ENCODE results near the gene FAM228B. TPM values are rescaled to one million over a fixed set of nuclear protein-coding genes. Genes with fewer than 3 reads are reported as not detected.
A peak's percentile ranks its signal among the peaks of the same experiment; 100 is the strongest.

The FAM228B gene
- total RNA-seq, 1 donor from 2014 or later = 21.3 TPM

DNA sequence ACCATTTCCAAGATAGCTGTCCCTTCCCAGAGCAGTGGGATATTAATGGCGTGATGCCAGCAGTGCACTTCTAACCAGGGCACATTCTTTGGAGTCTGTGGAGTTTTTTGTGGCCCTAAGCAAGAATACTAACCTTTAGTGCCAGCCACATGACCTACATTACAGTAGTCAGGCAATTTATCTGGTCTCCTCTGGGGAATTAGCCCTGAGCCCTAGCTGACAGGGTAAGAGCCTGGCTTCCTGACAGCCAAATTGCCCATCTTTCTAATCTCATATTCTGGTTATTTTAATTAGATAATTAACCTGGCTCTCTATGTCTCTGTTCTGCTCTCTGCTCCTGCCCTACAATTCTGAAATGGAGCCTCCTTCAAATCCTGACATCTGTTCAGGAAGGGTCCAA is 5.4 kb upstream of the FAM228B start:
- Mint-ChIP-seq H3K27me3 (ENCODE audit: low read depth) (no peaks in the 10 kb centered on the region), H3K4me1 (peaks cover 17% of the 10 kb centered on the region), H3K9me3 (no peaks in the 10 kb centered on the region), H3K4me3 (no peak overlapping the region), H3K27ac (ENCODE audit: unreplicated experiment) (no peak overlapping the region), H3K36me3 (ENCODE audit: low read depth) (peaks cover 3% of the 10 kb centered on the region)
- DNase-seq (ENCODE audit: low read depth, low spot score) = no peak
- no peak for TF ChIP-seq CTCF (conservative IDR thresholded peaks at IDR 0.05)

GRCh38 chr2:24121066-24121465 is 2.2 kb upstream of the FAM228B start:
- DNase-seq (ENCODE audit: low read depth, low spot score) = no peak
- Mint-ChIP-seq H3K27me3 (ENCODE audit: low read depth) (no peaks in the 10 kb centered on the region), H3K36me3 (ENCODE audit: low read depth) (no peaks in the 10 kb centered on the region), H3K4me3 (peak overlapping the region; percentile 71), H3K9me3 (no peaks in the 10 kb centered on the region), H3K27ac (ENCODE audit: unreplicated experiment) (no peak overlapping the region), H3K4me1 (peaks cover 30% of the 10 kb centered on the region)
- TF ChIP-seq CTCF (conservative IDR thresholded peaks at IDR 0.05) = no peak

GRCh38 chr2:24121469-24121868 is 1.8 kb upstream of the FAM228B start:
- H3K9me3 Mint-ChIP-seq = no peaks in the 10 kb centered on the region
- no peak overlapping the region for H3K27ac Mint-ChIP-seq (ENCODE audit: unreplicated experiment)
- no peaks in the 10 kb centered on the region for H3K27me3 Mint-ChIP-seq (ENCODE audit: low read depth)
- no peak for DNase-seq (ENCODE audit: low read depth, low spot score)
- peaks cover 30% of the 10 kb centered on the region for H3K4me1 Mint-ChIP-seq
- peak overlapping the region; percentile 66 for H3K4me3 Mint-ChIP-seq
- H3K36me3 Mint-ChIP-seq (ENCODE audit: low read depth) = no peaks in the 10 kb centered on the region
- TF ChIP-seq CTCF (conservative IDR thresholded peaks at IDR 0.05) = no peak

GRCh38 chr2:24122366-24123194 is 689 bp upstream of the FAM228B start:
- DNase-seq (ENCODE audit: low read depth, low spot score) = no peak
- no peaks in the 10 kb centered on the region for H3K9me3 Mint-ChIP-seq
- peaks cover 30% of the 10 kb centered on the region for H3K4me1 Mint-ChIP-seq
- no peaks in the 10 kb centered on the region for H3K27me3 Mint-ChIP-seq (ENCODE audit: low read depth)
- H3K4me3 Mint-ChIP-seq = peak overlapping the region; percentile 91
- TF ChIP-seq CTCF (conservative IDR thresholded peaks at IDR 0.05) = no peak
- H3K27ac Mint-ChIP-seq (ENCODE audit: unreplicated experiment) = peak overlapping the region; percentile 93
- H3K36me3 Mint-ChIP-seq (ENCODE audit: low read depth) = no peaks in the 10 kb centered on the region

GRCh38 chr2:24123922-24124580 is 782 bp downstream of the FAM228B start:
- peaks cover 3% of the 10 kb centered on the region for H3K36me3 Mint-ChIP-seq (ENCODE audit: low read depth)
- H3K4me3 Mint-ChIP-seq = peak overlapping the region; percentile 90
- TF ChIP-seq CTCF (conservative IDR thresholded peaks at IDR 0.05) = no peak
- H3K4me1 Mint-ChIP-seq = peaks cover 35% of the 10 kb centered on the region
- peak overlapping the region; percentile 82 for H3K27ac Mint-ChIP-seq (ENCODE audit: unreplicated experiment)
- H3K9me3 Mint-ChIP-seq = no peaks in the 10 kb centered on the region
- no peaks in the 10 kb centered on the region for H3K27me3 Mint-ChIP-seq (ENCODE audit: low read depth)
- DNase-seq (ENCODE audit: low read depth, low spot score) = no peak

Measured in neural crest cell (in vitro differentiated cells).